Pancreas (tissue), 10 donors: ENCODE measurements around the gene BGN. TPM values are rescaled to one million over a fixed set of nuclear protein-coding genes. Genes with fewer than 3 reads are reported as not detected.
A peak's percentile ranks its signal among the peaks of the same experiment; 100 is the strongest.

Experiments
- ATAC-seq, 4 donors: fragments of 200-7000 bp; cut with Tn5 transposase; one replicate each; pipeline versions ENCODE4 v1.8.0 to v1.9.1; 2020; ENCODE audit warnings: mild to moderate bottlenecking in 4 of 4, moderate library complexity in 4 of 4
- DNase-seq, 6 donors: peaks; one replicate each; pipeline ENCODE4 v3.0.0-alpha.2; 2020
- FAIRE-seq: peaks from 2 replicates; lab custom pipeline; 2012; peaks lifted over from hg19 to GRCh38; lab: Jason Lieb, UNC
- H3K27ac ChIP-seq, 4 donors: fragments of 200-600 bp; sonication (generic); 1 replicate in 3 of 4; 2 replicates in 1 of 4; pipeline versions ENCODE4 v1.5.0 to v1.8.0; 2020
- H3K27me3 ChIP-seq, 4 donors: fragments of 200-600 bp; one replicate each; pipeline ENCODE4 v1.8.0; 2021
- H3K36me3 ChIP-seq, 3 donors: fragments of 200-600 bp; sonication (generic) in 1 of 3; one replicate each; pipeline versions ENCODE4 v1.5.0 to v1.8.0; 2020 to 2021
- H3K4me1 ChIP-seq, 3 donors: fragments of 200-600 bp; one replicate each; pipeline ENCODE4 v1.8.0; 2021
- H3K4me3 ChIP-seq, 4 donors: fragments of 200-600 bp; sonication (generic) in 2 of 4; one replicate each; pipeline versions ENCODE4 v1.5.0 to v1.8.0; 2020 to 2021
- H3K9me3 ChIP-seq, 4 donors: fragments of 200-600 bp; one replicate each; pipeline ENCODE4 v1.8.0; 2021
- CTCF ChIP-seq, 4 donors: fragments of 200-600 bp; sonication (generic) in 3 of 4; IDR thresholded peaks; one replicate each; pipeline versions ENCODE4 v1.5.0 to v1.8.0; 2021; ENCODE audit warnings: antibody characterized with exemption in 4 of 4
- WGBS, 2 donors: extraction: QIAGEN DNeasy Blood & Tissue Kit; methylation state at CpG; one replicate each; pipeline ENCODE4 v1.1.7; 2013; 5-methylcytosine and 5-hydroxymethylcytosine counted together
- intact Hi-C, 3 donors: fragments of 100-400 bp; cut with DNase I; formaldehyde crosslinking; loops; one replicate each; pipeline versions ENCODE4 v1.11.1 to v1.14.2; 2022
- polyA plus RNA-seq, 2 donors: library from polyadenylated mRNA; stranded (reverse); fragments of 200-250 nt; gene quantifications; one replicate each; pipeline ENCODE4 v1.2.3, GENCODE V29; 2013
- total RNA-seq, 6 donors: library from RNA; stranded (reverse); fragmentation: NEBNext Ultra II Directional in 4 of 6; extraction: Animal tissue kit (Norgen Biotek cat#: 25700) in 4 of 6; gene quantifications; one replicate each; pipeline versions ENCODE4 v1.2.1 to v1.2.4, GENCODE V29; 2021 to 2023
- donor health status: healthy with polysubstance abuse.
- donor health status: DM: no; HTN: no; CAD: no; lungs with moderate emphysema.
- donor health status: DM: no; HTN: no; CAD: no.
- donor health status: control.
- donor health status: control.
- donor health status: Bipolar disorder and iron deficiency.
- donor health status: DM: yes; HTN: yes; CAD: no.
- donor health status: DM: no; HTN: no; CAD: no.
- donor health status: DM: no; HTN: no; CAD: no.
- donor health status: DM: yes; HTN: yes; CAD: no.

The BGN gene
- total and polyA plus RNA-seq, 8 donors = 4.0 to 113 (median 20.4) TPM

GRCh38 chrX:153460826-153461225 is 34.0 kb upstream of the BGN start:
- FAIRE-seq = no peak
- Histone ChIP-seq H3K36me3 (no peaks in the 10 kb centered on the region), H3K27me3 (no peaks in the 10 kb centered on the region), H3K4me3 (no peak overlapping the region), H3K27ac (no peak overlapping the region), H3K4me1 (no peaks in the 10 kb centered on the region), H3K9me3 (no peaks in the 10 kb centered on the region)
- ATAC-seq = peak in 3 of 4 donors; percentile 69 to 86 (median 71)
- peak; percentile 15 to 48 (median 32) for TF ChIP-seq CTCF (IDR thresholded peaks at IDR 0.05)
- intact Hi-C loops = no loop called here
- peak in 4 of 6 donors; percentile 48 to 78 (median 50) for DNase-seq
- WGBS, 2 donors = 47 to 48% methylated on average over 7 of the region's 7 CpGs

GRCh38 chrX:153462291-153462690 is 32.5 kb upstream of the BGN start:
- no peaks in the 10 kb centered on the region for H3K27me3 ChIP-seq
- FAIRE-seq = no peak
- peak in 2 of 6 donors; percentile 10 to 31 for DNase-seq
- intact Hi-C loops = no loop called here
- H3K4me3 ChIP-seq = no peak overlapping the region
- WGBS, 2 donors = 81 to 89% methylated on average over 10 of the region's 10 CpGs
- no peaks in the 10 kb centered on the region for H3K4me1 ChIP-seq
- TF ChIP-seq CTCF (IDR thresholded peaks at IDR 0.05) = no peak
- ATAC-seq = no peak
- no peaks in the 10 kb centered on the region for H3K9me3 ChIP-seq
- H3K36me3 ChIP-seq = no peaks in the 10 kb centered on the region
- H3K27ac ChIP-seq = no peak overlapping the region

GRCh38 chrX:153463031-153463430 is 31.7 kb upstream of the BGN start:
- ATAC-seq = no peak
- H3K4me1 ChIP-seq = no peaks in the 10 kb centered on the region
- TF ChIP-seq CTCF (IDR thresholded peaks at IDR 0.05) = no peak
- no peak for FAIRE-seq
- 76 to 91% methylated on average over 6 of the region's 6 CpGs for WGBS, 2 donors
- intact Hi-C loops = no loop called here
- H3K4me3 ChIP-seq = no peak overlapping the region
- H3K9me3 ChIP-seq = no peaks in the 10 kb centered on the region
- DNase-seq = peak in 1 of 6 donors; percentile 43
- no peaks in the 10 kb centered on the region for H3K27me3 ChIP-seq
- no peak overlapping the region for H3K27ac ChIP-seq
- H3K36me3 ChIP-seq = no peaks in the 10 kb centered on the region

GRCh38 chrX:153463556-153463955 is 31.2 kb upstream of the BGN start:
- H3K4me3 ChIP-seq = no peak overlapping the region
- H3K4me1 ChIP-seq = no peaks in the 10 kb centered on the region
- FAIRE-seq = no peak
- no peak for TF ChIP-seq CTCF (IDR thresholded peaks at IDR 0.05)
- no peaks in the 10 kb centered on the region for H3K9me3 ChIP-seq
- intact Hi-C loops = no loop called here
- H3K27ac ChIP-seq = no peak overlapping the region
- DNase-seq = peak in 1 of 6 donors; percentile 51
- WGBS, 2 donors = 69 to 78% methylated on average over 12 of the region's 12 CpGs
- H3K27me3 ChIP-seq = no peaks in the 10 kb centered on the region
- no peak for ATAC-seq
- H3K36me3 ChIP-seq = no peaks in the 10 kb centered on the region

- no peaks in the 10 kb centered on the region for H3K4me1 ChIP-seq
- H3K9me3 ChIP-seq = no peaks in the 10 kb centered on the region
- WGBS, 2 donors = 80 to 81% methylated on average over 5 of the region's 5 CpGs
- DNase-seq = peak in 1 of 6 donors; percentile 38
- ATAC-seq = no peak
- H3K4me3 ChIP-seq = no peak overlapping the region
- no peak for TF ChIP-seq CTCF (IDR thresholded peaks at IDR 0.05)
- H3K27ac ChIP-seq = no peak overlapping the region
- no peak for FAIRE-seq
- H3K36me3 ChIP-seq = no peaks in the 10 kb centered on the region
- intact Hi-C loops = no loop called here
- no peaks in the 10 kb centered on the region for H3K27me3 ChIP-seq
Observed at GRCh38 chrX:153464116-153464515, 30.7 kb upstream of the BGN start.
